Measurements from ENCODE around the gene CASQ1. TPM values are rescaled to one million over a fixed set of nuclear protein-coding genes. Genes with fewer than 3 reads are reported as not detected.

Gene CASQ1
- total RNA-seq: not detected in 2 replicates

GRCh38 chr1:160189649-160190625 lies at the start of gene CASQ1:
Gene CASQ1 (plus strand): TSS chr1:160190575. CDS start chr1:160190752, 177 bp downstream.

DNA sequence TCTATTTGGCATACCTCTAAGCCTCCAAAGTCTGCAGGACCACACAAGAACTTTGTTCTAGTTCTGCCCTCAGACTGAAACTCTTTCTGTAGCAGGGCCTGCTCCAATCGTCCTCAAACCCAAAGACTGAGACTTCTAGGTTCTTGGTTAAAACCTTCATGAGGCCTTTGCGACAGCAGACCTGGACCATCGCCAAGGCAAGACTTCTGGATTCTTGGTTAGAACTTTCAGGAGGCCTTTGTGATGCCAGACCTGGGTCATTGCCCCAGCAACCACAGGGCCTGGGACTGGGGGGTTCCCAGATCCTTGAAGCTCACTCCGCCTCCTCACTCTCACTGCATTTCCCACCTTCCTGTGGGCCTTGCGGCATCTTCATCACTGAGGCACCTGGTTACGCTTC lies 39.1 kb upstream of the CASQ1 start, which contains the start of gene ATP1A4:
TSS of gene ATP1A4 (plus strand) at position 301 of the 400 bp plus-strand sequence. CDS start 438 bp downstream, outside the sequence.

DNA sequence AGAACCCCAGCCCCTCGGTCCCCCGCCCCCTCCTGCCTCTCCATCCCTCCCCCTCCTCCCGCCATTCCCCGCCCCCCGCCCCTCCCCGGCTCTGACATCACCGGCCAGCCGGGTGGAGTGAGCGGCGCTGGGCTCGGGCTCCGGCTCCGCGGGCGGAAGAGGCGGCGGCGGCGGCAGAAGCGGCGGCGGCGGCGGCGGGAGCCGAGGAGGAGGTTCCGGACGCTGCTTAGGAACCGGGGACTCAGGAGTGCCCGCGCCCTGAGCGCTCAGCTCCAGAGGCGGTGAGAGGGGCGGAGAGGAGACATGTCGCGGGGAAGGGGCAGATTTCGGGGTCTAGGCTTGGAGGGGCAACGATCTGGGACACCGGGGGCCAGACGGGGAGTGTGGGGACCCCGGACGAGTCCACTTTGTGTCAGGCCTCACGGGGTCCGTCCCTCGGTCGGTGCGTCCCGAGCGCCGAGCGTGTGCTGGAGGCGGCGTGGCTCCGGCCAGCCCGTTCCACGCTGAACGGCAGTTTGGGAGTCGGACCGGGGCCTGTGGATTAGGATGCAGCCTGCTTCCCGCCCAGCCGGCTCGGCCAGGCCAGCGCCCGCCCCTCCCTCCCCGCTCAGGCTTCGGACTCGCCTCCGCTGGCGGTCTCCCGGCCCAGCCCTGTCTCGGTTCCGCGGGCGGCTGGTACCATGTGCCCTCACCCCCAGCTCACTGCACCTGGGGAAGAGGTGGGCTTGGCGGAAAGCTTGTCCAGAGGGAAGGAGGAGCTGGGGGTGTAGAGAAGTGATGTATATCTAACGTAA lies 15.1 kb downstream of the CASQ1 start, which contains the start of gene PEA15:
TSS of gene PEA15 (plus strand) at position 143 of the 794 bp plus-strand sequence. CDS start 6,161 bp downstream, outside the sequence.

Other genes with a start within 250 kb of the CASQ1 start
- gene IGSF9, start 245.0 kb upstream of the CASQ1 start, total RNA-seq: not detected in 2 replicates
- gene SLAMF9, start 236.3 kb upstream of the CASQ1 start, total RNA-seq: not detected in 2 replicates
- 2.0 and 3.1 TPM in 2 replicates for gene PIGM, start 158.6 kb upstream of the CASQ1 start, total RNA-seq
- not detected in 2 replicates for gene KCNJ10, start 120.4 kb upstream of the CASQ1 start, total RNA-seq
- not detected in 2 replicates for gene KCNJ9, start 109.0 kb upstream of the CASQ1 start, total RNA-seq
- 7.1 and 7.4 TPM in 2 replicates for gene IGSF8, start 92.0 kb upstream of the CASQ1 start, total RNA-seq
- not detected in 2 replicates for gene ATP1A2, start 74.8 kb upstream of the CASQ1 start, total RNA-seq
- not detected in 2 replicates for gene ATP1A4, start 39.0 kb upstream of the CASQ1 start, total RNA-seq
- gene PEA15, start 14.8 kb downstream of the CASQ1 start, total RNA-seq: 143 TPM in 2 replicates
- 43.9 and 49.2 TPM in 2 replicates for gene DCAF8, start 72.0 kb downstream of the CASQ1 start, total RNA-seq
- 28.4 and 29.1 TPM in 2 replicates for gene PEX19, start 94.6 kb downstream of the CASQ1 start, total RNA-seq
- 114 and 125 TPM in 2 replicates for gene COPA, start 152.7 kb downstream of the CASQ1 start, total RNA-seq
- 71.8 and 79.2 TPM in 2 replicates for gene NCSTN, start 152.8 kb downstream of the CASQ1 start, total RNA-seq
- 0.13 TPM in 1 of 2 replicates, not detected in the other for gene NHLH1, start 176.5 kb downstream of the CASQ1 start, total RNA-seq
- not detected in 2 replicates for gene VANGL2, start 210.0 kb downstream of the CASQ1 start, total RNA-seq